ENCODE results near the gene LDLRAD3.

The LDLRAD3 gene

GRCh38 chr11:36192425-36193289 is 248.8 kb downstream of the LDLRAD3 start:
- no peak for TF ChIP-seq CTCF (IDR thresholded peaks at IDR 0.05; ENCODE audit: low read depth, low read length)
- no peak overlapping the region for H3K4me3 ChIP-seq (ENCODE audit: low read depth, low read length)

GRCh38 chr11:36193290-36193619 is 249.4 kb downstream of the LDLRAD3 start:
- H3K4me3 ChIP-seq (ENCODE audit: low read depth, low read length): no peak overlapping the region
- TF ChIP-seq CTCF (IDR thresholded peaks at IDR 0.05; ENCODE audit: low read depth, low read length): no peak

- H3K4me3 ChIP-seq (ENCODE audit: low read depth, low read length): no peak overlapping the region
- no peak for TF ChIP-seq CTCF (IDR thresholded peaks at IDR 0.05; ENCODE audit: low read depth, low read length)
These were observed 249.9 kb downstream of the LDLRAD3 start for GRCh38 chr11:36193721-36194120.

- no peak for TF ChIP-seq CTCF (IDR thresholded peaks at IDR 0.05; ENCODE audit: low read depth, low read length)
- no peak overlapping the region for H3K4me3 ChIP-seq (ENCODE audit: low read depth, low read length)
These were observed 251.9 kb downstream of the LDLRAD3 start for GRCh38 chr11:36195496-36196354.

- H3K4me3 ChIP-seq (ENCODE audit: low read depth, low read length): no peak overlapping the region
- no peak for TF ChIP-seq CTCF (IDR thresholded peaks at IDR 0.05; ENCODE audit: low read depth, low read length)
These were observed 252.6 kb downstream of the LDLRAD3 start for GRCh38 chr11:36196411-36196998.

- TF ChIP-seq CTCF (IDR thresholded peaks at IDR 0.05; ENCODE audit: low read depth, low read length): no peak
- H3K4me3 ChIP-seq (ENCODE audit: low read depth, low read length): no peak overlapping the region
These were observed 257.5 kb downstream of the LDLRAD3 start for GRCh38 chr11:36201411-36201810.

Measured in WI38 (cell line).